ENCODE measurements around the gene NAP1L1.

GRCh38 chr12:76024942-76025600, 59.4 kb downstream of the NAP1L1 start:
- TF ChIP-seq, protein P1, sequence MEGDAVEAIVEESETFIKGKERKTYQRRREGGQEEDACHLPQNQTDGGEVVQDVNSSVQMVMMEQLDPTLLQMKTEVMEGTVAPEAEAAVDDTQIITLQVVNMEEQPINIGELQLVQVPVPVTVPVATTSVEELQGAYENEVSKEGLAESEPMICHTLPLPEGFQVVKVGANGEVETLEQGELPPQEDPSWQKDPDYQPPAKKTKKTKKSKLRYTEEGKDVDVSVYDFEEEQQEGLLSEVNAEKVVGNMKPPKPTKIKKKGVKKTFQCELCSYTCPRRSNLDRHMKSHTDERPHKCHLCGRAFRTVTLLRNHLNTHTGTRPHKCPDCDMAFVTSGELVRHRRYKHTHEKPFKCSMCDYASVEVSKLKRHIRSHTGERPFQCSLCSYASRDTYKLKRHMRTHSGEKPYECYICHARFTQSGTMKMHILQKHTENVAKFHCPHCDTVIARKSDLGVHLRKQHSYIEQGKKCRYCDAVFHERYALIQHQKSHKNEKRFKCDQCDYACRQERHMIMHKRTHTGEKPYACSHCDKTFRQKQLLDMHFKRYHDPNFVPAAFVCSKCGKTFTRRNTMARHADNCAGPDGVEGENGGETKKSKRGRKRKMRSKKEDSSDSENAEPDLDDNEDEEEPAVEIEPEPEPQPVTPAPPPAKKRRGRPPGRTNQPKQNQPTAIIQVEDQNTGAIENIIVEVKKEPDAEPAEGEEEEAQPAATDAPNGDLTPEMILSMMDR (IDR thresholded peaks at IDR 0.05): no peak
- no peak for TF ChIP-seq POLR2A (IDR thresholded peaks at IDR 0.05)

Data from uterus (tissue), 2 donors.